Right ventricle myocardium inferior (tissue), 1 donor: ENCODE data around the gene TMED6. TPM values are rescaled to one million over a fixed set of nuclear protein-coding genes. Genes with fewer than 3 reads are reported as not detected.

Experiments
- ATAC-seq: fragments of 200-7000 bp; cut with Tn5 transposase; one replicate; pipeline ENCODE4 v1.9.1; 2020; ENCODE audit warnings: mild to moderate bottlenecking, moderate library complexity
- DNase-seq: peaks from one replicate; pipeline ENCODE4 v3.0.0; 2021; ENCODE audit errors: missing footprints
- intact Hi-C: fragments of 100-400 bp; cut with DNase I; formaldehyde crosslinking; loops from one replicate; pipeline ENCODE4 v1.11.0; 2022
- long read RNA-seq: library from polyadenylated mRNA; unstranded; transcript quantifications from one replicate; pipeline ENCODE4 v2.0.0, GENCODE V29; 2021
- total RNA-seq: library from RNA; stranded (reverse); fragmentation: NEBNext Ultra II Directional; extraction: Animal tissue kit (Norgen Biotek cat#: 25700); gene quantifications from one replicate; pipeline ENCODE4 v1.2.1, GENCODE V29; 2021
- donor health status: DM: no; HTN: yes; CAD: no; lungs with severe emphysema.

The TMED6 gene
- total RNA-seq, result not detected
- long read RNA-seq, result 0 reads

DNA sequence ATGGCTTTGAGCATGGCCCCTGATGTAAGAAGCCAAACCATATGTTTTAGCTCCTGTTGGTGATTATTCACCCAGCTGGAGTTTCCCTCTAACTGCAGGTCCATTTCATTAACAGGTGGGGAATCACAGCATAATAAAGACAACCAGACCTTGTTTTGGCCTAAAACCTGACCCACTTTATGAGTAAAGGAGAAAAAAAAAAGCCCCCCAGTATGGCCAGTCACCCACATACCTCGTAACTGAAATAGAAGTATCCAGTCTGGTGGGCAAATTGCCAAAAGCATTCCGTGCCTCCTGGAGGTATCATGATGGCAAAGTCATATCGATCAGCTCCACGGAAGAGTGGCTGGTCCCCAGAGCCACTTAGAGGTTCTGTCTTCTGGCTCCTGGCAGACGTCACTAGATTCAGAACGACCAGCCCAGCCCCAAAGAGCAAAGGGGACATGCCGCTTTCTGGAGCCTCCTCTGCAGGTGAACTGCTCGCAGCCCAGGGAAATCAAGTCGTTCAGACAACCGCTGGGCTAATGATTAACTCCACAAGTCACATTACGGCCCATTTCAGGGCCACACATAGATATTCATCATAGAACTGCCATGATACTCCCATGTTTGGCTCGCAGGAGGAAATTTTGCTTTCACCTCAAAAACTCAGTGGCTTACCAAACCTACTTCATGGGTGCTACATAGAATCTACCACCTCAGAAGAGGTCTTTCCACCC lies at the start of gene TMED6:
Gene TMED6 (minus strand): TSS at position 478 of the 719 bp plus-strand sequence. CDS start 33 bp downstream, at position 445.
- no peak for DNase-seq
- no peak for ATAC-seq
- intact Hi-C loops, result no loop called here

GRCh38 chr16:69399361-69399760 lies 47.8 kb upstream of the TMED6 start:
- DNase-seq (no peak), ATAC-seq (no peak)
- intact Hi-C loops, result loop anchor here (5.0 kb wide), 2 partner anchors 83 to 218 kb away; no protein-coding TSS in a partner anchor

GRCh38 chr16:69397821-69398521 lies 46.4 kb upstream of the TMED6 start:
- DNase-seq (no peak), ATAC-seq (peak; percentile 84)
- intact Hi-C loops, result loop anchor here (2.0 to 5.0 kb wide), 3 partner anchors 84 to 219 kb away; partner anchors contain the start of gene NFAT5

- no peak for DNase-seq
- ATAC-seq, result peak; percentile 54
- intact Hi-C loops, result loop anchor here (2.0 to 5.0 kb wide), 3 partner anchors 86 to 221 kb away; partner anchors contain the start of gene NFAT5
Measured at GRCh38 chr16:69396187-69397061, 44.8 kb upstream of the TMED6 start.

DNA sequence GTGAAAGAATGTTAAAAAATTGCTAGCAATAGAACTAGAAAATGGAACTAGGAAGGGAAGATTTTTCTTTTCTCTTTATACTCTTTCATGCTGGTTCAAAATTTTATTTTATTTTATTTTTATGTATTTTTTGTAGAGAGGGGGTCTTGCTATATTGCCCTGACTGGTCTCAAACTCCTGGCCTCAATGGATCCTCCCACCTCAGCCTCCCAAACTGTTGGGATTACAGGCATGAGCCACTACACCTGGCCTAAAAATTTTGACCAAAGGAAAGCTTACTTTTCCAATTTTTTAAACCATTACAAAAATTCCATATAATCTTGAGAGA lies 44.2 kb upstream of the TMED6 start:
- DNase-seq (no peak), ATAC-seq (no peak)
- intact Hi-C loops, result loop anchor here (2.0 to 5.0 kb wide), 3 partner anchors 86 to 221 kb away; partner anchors contain the start of gene NFAT5

DNA sequence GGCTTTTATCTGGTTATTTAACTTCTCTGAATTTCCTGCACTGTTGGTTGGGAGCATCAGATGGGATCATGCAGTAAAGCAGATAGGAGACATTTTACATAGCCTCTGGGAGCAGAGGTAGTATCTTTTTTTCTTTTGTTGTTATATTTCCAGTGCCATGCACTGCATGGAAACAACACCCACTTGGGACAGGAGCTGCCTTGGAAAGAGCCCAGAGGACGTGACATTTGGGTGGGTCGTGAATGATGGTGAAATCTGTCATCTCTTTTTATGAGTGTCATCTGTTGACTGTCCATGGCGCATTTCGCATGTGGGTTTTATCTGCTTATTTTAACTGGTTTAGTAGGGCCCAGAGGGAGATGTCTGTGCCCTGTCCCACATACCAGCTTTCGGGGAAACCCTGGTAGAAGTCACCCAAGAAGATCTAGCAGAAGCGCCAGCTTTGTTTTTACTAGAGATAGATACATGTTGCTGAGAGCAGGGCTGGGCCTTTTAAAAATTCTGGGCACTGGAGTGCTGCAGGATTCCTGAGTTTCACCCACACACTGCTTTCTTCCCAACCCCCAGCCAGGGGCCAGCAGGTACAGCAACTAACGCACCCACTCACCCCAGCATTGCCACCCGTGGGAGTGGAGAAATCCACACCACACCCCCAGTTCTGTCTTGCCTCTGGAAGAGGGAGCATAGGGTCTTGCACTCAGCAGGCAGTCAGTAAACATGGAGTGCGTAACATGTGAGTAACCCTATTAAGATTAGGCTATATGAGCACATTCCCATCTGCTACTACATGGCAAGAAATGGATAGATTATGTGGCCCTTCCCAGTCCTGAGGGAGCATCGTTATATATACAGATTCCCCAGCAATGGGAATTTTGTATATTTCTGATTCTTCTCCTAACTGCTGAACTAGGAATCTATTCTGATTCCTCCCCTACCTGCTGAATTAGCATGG lies 42.6 kb upstream of the TMED6 start:
- intact Hi-C loops, result no loop called here
- DNase-seq (no peak), ATAC-seq (peak; percentile 31)

DNA sequence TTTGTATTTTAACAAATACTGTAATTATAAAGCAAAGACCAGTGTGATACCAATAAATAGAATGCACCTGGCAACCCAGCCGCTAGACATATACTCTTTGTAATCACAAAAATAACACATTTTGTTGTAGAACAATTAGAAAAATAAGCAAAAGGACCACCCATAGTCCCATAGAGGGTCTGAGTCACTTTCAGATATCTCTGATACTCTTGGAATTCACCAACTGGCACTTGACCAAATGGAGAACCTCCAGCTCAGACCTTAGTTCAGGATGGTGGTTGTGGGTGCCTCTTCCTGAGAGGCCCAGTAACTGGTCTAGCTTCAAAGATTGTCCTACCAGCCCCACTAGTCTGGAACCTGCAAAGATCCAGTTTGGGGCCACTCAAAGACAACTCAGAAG lies 35.0 kb upstream of the TMED6 start:
- DNase-seq (no peak), ATAC-seq (no peak)
- intact Hi-C loops, result loop anchor here (5.0 kb wide), 1 partner anchor 371 kb away; no protein-coding TSS in a partner anchor

- intact Hi-C loops, result loop anchor here (5.0 kb wide), 2 partner anchors 43 to 372 kb away; no protein-coding TSS in a partner anchor
- DNase-seq, result no peak
- no peak for ATAC-seq
Measured at GRCh38 chr16:69384974-69385373, 33.4 kb upstream of the TMED6 start.

DNA sequence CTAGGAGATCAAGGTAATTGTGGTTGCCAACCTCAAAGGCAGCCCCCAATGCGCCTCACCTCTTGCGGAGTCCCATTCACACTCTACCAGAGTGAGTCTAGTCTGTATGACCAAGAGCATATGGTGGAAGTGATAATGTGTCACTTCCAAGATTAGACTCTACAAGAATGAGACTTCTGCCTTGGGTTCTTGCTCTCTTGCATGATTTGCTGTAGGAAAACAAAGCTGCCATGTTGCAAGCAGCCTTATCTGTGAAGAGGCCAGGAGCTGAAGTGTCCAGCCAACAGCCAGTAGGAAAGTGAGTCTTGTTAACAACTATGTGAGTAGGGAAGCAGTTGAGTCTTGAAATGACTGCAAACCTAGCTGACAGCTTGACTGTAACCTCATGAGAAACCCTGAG lies 30.8 kb upstream of the TMED6 start:
- ATAC-seq, result no peak
- no peak for DNase-seq
- intact Hi-C loops, result loop anchor here (5.0 kb wide), 1 partner anchor 40 kb away; no protein-coding TSS in a partner anchor

DNA sequence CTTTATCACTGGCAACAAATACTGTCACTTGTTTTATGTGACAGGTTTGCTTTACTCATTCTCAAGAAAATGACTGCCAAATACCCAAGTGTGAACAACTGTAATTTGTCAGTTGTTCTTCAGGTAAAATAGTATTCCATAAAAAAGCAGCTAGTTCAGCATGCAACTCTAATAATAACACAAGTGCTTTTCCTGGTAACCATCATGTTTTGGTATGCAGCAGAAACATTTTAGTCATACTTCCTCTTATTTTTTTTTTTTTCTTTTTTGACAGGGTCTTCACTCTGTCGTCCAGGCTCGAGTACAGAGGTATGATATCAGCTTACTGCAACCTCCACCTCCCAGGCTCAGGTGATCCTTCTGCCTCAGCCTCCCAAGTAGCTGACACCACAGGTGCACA lies 29.6 kb upstream of the TMED6 start:
- DNase-seq (no peak), ATAC-seq (no peak)
- intact Hi-C loops, result loop anchor here (5.0 kb wide), 1 partner anchor 39 kb away; no protein-coding TSS in a partner anchor

GRCh38 chr16:69378760-69379159 lies 27.2 kb upstream of the TMED6 start:
- DNase-seq, result no peak
- intact Hi-C loops, result no loop called here
- ATAC-seq, result no peak

DNA sequence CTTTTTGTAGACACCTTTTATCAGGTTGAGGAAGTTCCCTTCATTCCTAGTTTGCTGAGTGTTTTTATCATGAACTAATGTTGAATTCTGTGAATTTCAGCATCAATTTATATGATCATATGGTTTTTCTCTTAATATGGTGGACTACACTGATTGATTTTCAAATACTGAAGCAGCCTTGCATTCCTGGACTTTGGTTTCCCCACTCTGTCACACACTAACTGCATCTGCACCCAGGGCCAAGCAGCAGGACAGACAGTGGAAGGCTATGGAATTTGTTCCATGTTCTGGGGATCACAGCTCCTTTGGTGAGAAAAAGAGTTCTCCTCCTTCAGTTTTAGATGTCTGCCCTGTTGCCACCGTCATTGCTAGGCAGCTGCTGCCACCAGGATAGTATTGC lies 26.4 kb upstream of the TMED6 start:
- intact Hi-C loops, result no loop called here
- DNase-seq, result no peak
- no peak for ATAC-seq

GRCh38 chr16:69376393-69377059 lies 24.9 kb upstream of the TMED6 start:
- ATAC-seq (no peak), DNase-seq (no peak)
- intact Hi-C loops, result no loop called here

DNA sequence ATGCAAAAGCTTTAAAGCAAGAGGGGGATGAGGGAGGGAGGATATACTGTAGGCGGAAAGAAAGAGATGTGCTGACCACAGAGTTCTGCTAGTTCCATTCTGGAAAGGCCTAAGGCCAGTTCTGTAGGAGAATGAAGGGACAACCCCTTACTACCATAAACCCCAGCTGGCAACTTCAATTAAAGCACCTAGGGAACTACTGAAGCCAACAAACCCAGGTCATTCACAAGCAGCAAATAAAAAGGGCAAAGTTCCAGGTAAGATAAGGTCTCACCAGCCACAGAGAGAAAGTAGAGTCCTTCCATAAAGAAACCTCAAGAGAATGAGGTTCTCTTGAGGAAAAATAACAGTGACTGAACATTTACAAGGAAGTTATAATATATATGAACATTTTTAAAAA lies 21.4 kb upstream of the TMED6 start:
- intact Hi-C loops, result no loop called here
- DNase-seq, result no peak
- ATAC-seq, result no peak

DNA sequence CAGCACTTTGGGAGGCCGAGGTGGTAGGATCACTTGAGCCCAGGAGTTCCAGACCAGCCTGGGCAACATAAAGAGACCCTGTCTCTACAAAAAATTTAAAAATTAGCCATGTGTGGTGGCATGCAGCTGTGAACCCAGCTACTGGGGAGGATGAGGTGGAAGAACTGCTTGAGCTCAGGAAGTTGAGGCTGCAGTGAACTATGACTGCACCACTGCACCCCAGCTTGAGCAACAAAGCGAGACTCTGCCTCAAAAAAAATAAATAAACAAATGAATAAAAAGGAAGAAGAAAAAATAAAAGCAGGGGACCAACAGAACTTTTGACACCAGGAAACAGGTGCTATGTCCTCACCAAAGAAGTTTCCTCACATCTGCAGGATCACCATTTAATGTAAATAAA lies 20.0 kb upstream of the TMED6 start:
- intact Hi-C loops, result no loop called here
- ATAC-seq (no peak), DNase-seq (no peak)

DNA sequence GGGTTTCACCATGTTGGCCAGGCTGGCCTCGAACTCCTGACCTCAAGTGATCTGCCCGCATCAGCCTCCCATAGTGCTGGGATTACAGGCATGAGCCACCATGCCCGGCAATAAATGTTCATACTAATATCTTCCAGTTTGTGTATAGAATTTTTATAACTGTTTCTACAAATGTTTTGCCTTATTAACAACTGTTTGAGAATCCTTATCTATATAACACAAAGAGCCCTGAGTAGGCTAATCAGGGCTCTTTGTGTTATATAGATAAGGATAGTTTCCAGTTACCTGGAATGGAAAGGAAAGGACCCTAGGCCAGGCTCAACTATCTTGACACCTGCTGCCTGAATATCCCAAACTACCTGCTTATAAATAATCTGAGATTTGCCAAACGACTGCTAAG lies 17.3 kb upstream of the TMED6 start:
- ATAC-seq, result no peak
- intact Hi-C loops, result no loop called here
- DNase-seq, result no peak

GRCh38 chr16:69367980-69368379 lies 16.4 kb upstream of the TMED6 start:
- intact Hi-C loops, result no loop called here
- ATAC-seq, result no peak
- DNase-seq, result no peak

DNA sequence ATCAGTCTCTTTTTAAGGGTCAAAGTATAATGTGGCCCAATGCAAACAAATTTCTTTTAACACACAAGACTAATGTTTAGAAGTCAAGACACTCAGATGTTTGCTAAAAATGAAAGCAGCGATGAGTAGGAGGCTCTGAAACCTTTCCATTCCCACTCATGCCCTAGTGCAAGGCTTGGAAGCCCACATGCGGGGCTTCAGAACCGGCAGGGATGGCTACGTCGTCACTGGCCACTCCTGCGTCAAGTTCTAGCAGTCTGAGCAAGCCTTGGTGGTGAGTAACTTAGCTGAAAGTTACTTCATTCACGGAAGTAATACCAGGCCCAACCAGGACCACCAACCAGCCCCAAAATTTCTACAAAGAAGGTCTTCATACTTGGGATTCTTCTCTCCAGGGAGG lies 14.8 kb upstream of the TMED6 start:
- intact Hi-C loops, result no loop called here
- DNase-seq (no peak), ATAC-seq (no peak)
